NB4 (cell line): Measurements from ENCODE around the gene PPARA.

Source experiments
- POLR2A ChIP-seq: IDR thresholded peaks from 2 replicates; pipeline ENCODE4 v1.6.1; 2011; ENCODE audit warnings: mild to moderate bottlenecking; ENCODE audit not compliant: insufficient read length; ENCODE audit errors: extremely low read depth
- TF ChIP-seq, protein P1 (sequence below): IDR thresholded peaks from one replicate; pipeline ENCODE4 v1.5.1; 2012; ENCODE audit warnings: low read depth, low read length

DNA sequence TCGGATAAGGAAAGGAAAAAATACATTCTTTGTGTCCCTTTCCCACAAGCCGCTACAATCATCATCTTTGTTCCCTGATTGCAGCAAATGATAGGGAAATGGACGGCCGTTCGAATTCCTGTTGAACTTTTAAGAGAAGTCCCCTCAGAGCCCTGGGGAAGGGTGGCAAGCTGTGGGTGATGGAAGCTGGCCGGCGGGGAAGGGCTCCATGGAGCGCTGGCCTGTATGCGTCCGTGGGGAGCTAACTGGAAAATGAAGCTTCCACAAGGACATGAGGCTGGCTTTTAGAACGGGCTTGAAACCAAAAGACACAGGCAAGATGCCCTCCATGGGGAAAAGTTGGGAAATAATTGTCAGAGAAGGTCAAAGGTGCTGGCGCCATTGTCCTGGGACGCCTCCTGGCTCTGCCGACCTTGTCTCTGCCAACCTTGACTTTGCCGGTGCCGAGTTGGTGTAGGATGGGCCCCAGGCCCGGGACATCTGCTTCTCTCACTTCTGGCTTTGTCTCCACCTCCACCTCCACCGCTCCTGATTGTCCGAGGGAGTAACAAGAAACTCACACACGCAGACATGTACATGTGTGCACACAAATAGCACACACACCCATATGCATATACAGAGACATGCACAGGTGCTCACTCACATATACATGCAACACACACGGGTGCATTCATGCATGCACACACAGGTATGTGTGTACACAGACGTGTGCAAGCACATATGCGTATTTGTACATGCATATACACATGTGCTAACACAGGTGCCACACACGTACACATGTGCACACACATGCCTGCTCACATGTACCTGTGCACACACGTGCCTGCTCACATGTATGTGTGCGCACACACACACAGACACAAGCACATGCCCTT lies 14.5 kb upstream of the PPARA start:
- TF ChIP-seq, protein P1, sequence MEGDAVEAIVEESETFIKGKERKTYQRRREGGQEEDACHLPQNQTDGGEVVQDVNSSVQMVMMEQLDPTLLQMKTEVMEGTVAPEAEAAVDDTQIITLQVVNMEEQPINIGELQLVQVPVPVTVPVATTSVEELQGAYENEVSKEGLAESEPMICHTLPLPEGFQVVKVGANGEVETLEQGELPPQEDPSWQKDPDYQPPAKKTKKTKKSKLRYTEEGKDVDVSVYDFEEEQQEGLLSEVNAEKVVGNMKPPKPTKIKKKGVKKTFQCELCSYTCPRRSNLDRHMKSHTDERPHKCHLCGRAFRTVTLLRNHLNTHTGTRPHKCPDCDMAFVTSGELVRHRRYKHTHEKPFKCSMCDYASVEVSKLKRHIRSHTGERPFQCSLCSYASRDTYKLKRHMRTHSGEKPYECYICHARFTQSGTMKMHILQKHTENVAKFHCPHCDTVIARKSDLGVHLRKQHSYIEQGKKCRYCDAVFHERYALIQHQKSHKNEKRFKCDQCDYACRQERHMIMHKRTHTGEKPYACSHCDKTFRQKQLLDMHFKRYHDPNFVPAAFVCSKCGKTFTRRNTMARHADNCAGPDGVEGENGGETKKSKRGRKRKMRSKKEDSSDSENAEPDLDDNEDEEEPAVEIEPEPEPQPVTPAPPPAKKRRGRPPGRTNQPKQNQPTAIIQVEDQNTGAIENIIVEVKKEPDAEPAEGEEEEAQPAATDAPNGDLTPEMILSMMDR: no peak
- no peak for TF ChIP-seq POLR2A
